Hair follicular keratinocyte (primary cell): ENCODE measurements around the gene NUDT1. TPM values are rescaled to one million over a fixed set of nuclear protein-coding genes. Genes with fewer than 3 reads are reported as not detected.

ENCODE experiments used
- total RNA-seq: library from RNA; depleted of rRNA; stranded (reverse); fragments of >200 nt; gene quantifications from 2 replicates; pipeline ENCODE4 v1.2.3, GENCODE V29; 2015

Gene NUDT1
- total RNA-seq, result 57.8 and 99.3 TPM in 2 replicates

GRCh38 chr7:2241580-2242540 lies at the start of gene NUDT1, which contains the start of gene MRM2:
Gene NUDT1, plus strand, starts transcription at chr7:2242226. Its CDS starts 2,349 bp downstream, at chr7:2244575.
Gene MRM2, minus strand, starts transcription at chr7:2242205. Its CDS starts 36 bp downstream, at chr7:2242169.

GRCh38 chr7:2232766-2233520 lies 9.1 kb upstream of the NUDT1 start, which contains the start of gene MAD1L1:
Gene MAD1L1, minus strand, starts transcription at chr7:2232945. Its CDS starts 2,812 bp downstream, at chr7:2230133.

Other genes starting within 250 kb of the NUDT1 start
- 38.6 and 38.8 TPM in 2 replicates for gene MAD1L1, start 9.3 kb upstream of the NUDT1 start, total RNA-seq
- 16.5 and 38.4 TPM in 2 replicates for gene MRM2, start within 50 bp of the NUDT1 start, total RNA-seq
- gene SNX8, start 72.2 kb downstream of the NUDT1 start, total RNA-seq, result 8.5 and 9.1 TPM in 2 replicates
- 121 and 183 TPM in 2 replicates for gene EIF3B, start 112.6 kb downstream of the NUDT1 start, total RNA-seq
- gene CHST12, start 161.4 kb downstream of the NUDT1 start, total RNA-seq, result 3.2 and 4.7 TPM in 2 replicates
- not detected in 2 replicates for gene GRIFIN, start 234.2 kb downstream of the NUDT1 start, total RNA-seq